HG03025 (cell line): Measurements from ENCODE around the gene SND1.

ENCODE experiments used
- ATAC-seq: cut with Tn5 transposase; IDR thresholded peaks from one replicate; pipeline ENCODE4 v1.9.1; 2021; ENCODE audit warnings: mild to moderate bottlenecking, moderate library complexity; ENCODE audit not compliant: unreplicated experiment, low FRiP score

SND1 gene

DNA sequence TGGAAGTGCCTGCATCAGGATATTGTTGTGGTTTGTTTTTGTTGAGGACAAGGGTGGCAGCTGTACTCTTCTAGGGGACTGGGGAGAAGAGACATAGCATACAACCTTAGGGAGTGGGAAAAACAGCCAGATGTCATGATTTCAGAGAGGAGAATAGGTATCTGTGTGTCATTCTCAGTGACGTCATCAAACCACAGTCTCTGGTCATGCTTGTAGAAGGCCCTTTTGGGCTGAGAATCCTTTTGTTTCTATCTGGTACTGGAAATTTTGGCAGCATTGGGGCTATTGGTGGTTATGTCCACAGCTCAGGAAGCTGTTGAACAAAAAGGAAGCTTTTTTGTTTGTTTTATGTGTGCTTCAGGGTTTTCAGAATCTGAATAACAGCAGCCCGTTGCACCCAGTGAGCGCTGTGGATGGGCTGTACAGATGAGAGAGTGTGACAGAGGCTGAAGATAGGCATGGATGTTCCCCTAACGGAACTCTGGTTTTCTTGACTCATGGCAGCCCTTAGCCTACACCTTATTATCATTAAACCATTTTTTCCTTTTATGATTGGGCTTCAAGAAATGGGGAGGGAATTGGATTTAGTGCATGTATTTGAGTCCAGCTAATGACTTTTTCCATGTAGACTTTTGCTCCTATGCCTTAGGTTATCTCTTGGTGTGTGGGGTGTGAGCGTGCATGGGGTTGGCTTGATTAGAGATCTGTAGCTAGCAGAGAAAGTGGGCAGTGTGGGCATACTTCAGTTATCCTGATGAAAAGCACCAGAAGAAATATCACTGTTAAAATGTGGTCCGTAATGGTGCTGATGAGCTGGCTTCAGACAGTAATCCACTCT is 65.7 kb downstream of the SND1 start:
- ATAC-seq: no peak

DNA sequence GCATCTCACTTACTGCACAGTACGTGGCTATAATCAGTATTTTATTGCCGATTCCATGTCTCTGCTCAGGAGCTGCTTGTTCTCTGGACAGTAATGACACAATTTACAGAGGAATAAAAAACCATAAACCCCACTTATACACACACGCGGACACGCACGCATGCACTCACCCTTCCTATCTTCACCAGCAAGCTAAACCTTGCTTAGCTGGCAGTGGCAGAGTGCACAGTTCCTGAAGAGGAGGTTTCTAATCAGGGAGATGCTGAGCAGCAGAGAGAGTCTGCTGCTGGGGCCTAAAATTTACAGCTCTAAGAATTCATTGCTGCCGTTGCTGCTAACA is 66.3 kb downstream of the SND1 start:
- ATAC-seq: no peak

DNA sequence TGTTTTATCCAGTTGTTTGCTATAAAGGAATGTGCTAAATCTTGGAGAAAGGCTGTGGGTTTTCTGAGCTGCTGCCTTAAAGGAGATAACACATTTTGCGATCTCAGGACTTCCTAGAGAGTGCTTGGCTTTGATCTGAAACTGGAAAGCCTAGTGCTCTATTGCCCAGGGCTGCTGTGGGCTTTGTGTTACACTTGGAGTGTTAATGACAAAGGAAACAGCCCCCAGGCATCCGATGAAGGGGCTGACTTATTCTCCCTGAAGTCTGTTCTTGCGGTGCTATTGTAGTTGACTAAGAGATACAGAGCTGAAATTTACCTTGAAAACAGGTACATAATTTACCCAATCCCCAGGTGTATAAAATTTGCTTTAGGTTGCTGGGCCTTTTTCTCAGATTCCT is 74.5 kb downstream of the SND1 start:
- no peak for ATAC-seq

DNA sequence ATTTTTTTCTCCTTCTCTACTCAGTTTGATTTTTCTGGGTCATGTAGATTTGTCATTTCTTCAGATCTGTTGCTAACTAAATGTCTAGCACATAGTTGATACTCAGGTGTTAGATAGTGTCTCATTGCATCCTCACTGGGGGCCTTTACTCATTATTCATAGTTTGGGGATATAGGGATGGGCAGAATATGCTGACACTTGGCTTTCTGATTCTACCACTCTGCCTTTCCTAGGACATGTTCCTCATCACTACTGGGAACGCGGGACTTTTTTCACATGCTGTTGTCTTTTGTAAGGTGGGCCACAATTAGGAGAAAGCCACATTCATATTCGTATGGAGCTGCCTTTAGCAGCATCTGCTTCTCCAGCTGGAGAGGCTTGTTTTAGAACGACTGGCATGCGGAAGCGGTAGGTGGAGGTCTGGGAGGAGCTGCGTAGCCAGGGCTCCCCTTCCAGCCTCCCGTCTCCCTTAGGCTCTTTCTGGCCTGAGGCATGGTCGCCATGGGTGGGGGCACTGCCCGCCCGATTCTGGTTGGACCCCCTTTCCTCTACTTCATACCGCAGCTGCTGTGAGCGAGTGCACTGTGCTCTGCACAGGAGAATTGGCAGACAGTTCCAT is 78.8 kb downstream of the SND1 start:
- no peak for ATAC-seq

DNA sequence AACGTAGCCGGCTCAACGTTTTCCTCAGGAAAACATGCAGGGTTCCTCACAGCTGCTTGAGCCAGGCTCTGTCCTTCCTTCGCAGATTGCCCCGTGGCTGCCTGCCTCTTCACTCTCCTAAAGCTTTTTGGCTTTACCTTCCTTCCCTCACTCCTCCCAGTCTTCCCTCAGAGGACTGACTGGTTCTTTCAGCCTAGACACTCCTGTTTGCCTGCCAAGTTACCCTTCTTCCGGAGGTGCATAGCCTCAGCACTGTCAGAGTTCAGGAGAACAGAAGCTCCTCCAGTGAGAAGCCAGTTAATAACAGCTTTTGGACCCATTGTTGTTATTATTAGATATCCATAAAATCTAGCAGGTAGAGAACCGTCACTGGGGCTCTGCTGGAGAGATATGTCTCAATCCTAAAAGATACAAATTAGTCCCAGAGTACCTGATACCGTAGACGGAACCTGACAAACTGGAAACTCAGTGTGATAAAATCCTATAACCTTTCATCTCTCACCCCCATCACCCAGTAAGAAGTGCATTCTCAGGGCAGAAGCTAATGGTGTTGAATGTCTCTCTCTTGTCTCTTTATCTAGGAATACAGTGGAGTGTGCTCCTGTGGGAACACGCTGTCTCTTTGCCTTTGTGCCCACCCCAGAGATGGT is 79.6 kb downstream of the SND1 start:
- ATAC-seq: no peak

DNA sequence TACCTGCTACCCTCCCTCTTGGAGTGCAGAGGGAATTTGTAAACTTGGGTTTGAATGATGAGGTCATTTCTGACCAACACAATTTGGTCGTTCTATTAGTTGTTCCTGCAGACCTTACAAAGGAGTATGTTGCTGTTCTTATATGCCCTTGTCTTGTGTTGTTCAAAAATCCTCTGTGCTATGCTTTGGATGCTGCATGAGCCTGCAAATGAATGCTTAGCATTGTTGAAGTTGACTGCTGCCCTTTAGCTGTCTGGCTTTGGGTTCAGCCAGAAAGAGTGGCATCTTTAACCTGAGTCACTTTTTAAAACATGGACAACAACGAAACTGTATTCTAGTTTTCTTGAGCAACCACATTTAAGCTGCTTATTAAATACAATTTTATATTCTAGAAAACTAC is 80.3 kb downstream of the SND1 start:
- no peak for ATAC-seq

DNA sequence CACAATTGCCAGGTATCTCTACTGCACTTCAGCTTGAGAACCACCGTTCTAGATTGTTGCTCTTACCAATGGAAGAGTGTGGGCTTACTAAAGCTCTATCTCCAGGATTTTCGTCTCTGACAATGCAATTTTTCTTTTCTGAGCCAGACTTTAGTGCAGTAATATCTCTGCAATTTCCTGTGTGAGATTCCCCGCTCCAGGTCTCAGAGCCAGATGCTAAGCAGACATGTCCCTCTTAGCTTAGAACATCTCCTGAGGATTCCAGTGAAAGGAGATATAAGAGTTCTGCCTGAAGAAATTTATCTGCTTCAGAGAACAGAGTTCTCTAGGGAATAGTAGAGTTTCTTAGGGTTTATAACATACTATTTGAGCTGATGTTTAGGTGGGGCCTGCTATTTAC is 82.0 kb downstream of the SND1 start:
- ATAC-seq: no peak

DNA sequence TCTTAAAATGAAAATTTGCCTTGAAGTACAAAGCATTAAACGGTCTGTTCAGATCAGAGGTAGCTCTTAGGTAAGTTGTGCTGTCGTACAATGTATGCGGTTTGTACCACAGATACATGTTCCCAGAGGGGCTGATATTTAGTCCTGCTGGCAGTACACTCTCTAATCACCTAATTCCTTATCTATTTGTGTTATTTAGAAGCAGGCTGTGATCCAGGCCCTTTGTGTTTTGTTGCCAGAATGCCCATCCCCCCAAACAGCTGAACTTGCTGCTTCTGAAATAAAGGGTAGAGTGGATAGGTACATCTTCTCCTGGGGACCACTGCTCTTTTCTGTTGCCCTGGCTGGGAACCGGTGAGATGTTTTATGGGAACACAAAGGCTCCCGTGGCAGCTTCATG is 84.5 kb downstream of the SND1 start:
- no peak for ATAC-seq

DNA sequence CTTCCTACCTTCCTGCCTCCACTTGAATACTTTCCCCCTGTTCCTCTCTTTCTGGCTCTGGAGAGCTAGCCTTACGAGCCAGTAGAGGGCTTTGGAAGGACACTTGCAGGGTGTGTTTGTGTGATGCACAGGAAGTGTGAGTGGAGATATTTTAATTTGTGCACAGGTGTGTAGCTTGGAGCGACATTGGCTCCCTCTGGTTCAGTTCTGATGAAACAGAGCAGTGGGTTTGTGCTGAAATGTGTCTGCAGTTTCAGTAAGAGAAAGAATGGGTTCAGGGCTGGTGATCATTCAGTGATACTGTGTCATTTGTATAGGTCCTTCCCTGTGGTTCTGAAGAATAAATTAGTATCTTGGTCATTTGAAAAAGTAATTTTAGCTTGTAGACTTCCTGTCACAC is 86.9 kb downstream of the SND1 start:
- no peak for ATAC-seq

DNA sequence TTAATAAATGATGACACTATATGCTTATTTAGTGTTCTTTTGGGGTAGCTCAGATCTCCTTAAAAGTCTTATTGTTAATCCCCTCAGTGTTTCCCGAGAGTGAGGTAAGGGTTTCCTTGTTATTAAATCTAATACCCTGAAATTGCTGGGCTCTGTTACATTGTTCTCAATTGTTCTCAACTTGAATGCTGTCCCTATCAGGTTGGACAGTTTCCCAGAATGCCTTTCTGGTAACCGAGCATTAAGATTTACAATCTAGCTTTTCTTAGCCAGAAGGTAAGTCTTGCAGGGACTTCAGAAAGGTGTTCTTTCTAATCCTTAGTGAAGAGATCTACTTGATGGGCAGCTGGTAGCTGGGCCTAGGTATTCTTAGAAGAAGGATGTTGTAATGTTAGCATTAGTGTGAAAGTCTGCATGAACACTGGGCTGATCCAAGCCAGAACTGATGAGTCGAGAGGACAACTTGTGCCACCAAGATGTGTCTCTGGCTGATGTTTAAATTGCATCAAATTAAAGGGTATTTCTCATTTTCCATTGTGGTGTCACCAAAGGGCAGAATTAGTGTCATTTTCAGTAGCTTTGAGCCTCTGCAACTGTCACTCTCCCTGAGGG is 89.9 kb downstream of the SND1 start:
- no peak for ATAC-seq

DNA sequence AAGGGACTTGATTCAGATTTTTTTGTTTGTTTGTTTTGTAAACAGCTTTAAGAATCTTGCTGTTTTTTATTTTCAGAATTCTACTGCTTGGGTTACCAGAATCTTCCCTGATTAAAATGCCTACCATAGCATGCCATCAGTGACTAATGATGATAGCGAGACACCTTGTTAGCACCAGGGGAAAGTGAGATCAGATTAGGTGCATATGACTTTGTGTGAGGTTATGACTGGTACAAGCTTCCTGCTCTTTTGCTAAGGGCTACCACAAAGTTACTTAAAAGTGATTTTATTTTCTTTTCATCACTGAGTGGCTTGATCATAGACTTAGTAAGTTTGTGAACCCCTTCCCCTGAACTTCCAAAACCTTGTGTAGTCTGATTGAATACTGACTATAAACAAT is 93.5 kb downstream of the SND1 start:
- no peak for ATAC-seq

DNA sequence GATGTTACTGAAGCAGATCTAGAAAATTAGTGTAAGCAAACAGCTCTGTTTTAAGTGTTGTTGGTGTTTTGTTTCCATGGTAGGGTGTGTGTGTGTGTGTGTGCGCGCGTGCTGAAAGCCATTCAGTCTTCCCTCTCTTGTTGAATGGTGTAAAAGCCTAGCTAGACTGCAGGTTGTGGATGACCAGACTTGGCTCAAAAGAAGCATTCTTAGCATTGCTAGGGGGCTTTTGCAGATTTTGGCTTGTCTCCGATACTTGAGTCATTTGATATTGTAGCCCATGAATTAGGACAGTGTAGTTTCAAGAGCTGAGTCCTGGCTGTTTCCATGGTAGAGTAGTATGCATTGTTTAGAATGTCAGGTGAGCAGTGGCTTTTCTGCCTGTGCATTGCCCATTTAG is 99.1 kb downstream of the SND1 start:
- ATAC-seq: no peak

DNA sequence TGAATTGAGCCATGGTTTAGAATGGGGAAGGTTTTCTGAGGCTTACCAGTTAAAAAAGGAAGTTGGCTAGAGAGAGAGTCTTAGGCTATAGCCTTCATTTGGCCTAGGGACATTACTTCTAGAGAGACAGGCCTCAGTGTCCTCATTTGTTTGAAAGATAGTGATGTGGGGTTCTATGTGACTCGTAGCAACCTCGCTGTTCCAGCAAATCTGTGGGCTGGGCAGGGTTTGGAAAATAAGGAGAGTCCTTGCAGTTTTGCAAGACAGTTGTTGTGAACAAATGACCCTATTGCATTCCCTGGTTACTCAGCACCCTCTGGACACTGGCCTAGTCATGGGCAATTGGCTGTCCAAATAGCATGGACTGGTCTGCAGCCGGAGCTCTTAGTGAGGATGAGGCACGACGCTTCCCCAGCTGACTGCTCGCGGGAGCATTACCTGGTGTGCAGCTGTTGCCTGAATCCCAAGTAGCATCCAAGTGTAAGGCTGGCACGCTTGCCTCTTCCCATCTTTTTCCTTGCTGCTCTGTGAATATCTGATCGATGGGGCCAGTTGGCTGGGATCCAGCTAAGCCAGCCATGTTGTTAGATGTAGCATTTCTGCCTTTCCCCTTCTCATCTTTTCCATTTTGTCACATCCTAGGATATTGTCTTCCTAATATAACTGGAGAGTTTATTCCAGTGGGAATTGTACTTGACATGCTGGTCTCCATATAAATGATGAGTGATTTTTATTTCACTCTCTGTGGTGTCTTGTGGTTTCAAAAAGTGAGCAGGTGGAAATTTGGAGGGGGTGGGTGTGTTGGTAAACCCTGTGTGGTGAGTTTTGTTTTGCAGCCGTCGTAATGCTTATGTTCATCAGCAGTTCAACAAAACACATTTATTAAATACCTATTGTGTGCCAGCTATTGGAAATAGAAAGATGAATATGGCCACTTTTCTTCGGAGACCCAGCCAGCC is 99.8 kb downstream of the SND1 start:
- ATAC-seq: no peak

DNA sequence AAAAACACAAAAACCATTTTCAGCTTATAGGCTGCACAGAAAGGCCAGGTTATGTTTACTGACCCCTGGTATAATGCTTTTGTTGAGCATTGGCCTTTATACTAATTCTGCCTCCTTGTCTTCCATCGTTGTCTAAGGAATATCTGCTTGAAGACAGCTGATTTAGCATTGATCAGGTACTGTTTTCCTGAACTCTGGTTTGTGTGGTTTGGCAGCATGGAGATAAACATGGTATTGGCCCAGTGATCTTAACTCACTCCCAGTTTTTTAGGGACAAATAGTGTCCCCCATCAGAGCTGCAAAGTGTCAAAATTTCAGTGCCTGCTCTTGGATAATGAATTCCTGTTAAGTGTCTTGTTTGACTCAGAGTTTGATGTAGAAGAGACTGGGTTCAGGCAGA is 100.8 kb downstream of the SND1 start:
- no peak for ATAC-seq

DNA sequence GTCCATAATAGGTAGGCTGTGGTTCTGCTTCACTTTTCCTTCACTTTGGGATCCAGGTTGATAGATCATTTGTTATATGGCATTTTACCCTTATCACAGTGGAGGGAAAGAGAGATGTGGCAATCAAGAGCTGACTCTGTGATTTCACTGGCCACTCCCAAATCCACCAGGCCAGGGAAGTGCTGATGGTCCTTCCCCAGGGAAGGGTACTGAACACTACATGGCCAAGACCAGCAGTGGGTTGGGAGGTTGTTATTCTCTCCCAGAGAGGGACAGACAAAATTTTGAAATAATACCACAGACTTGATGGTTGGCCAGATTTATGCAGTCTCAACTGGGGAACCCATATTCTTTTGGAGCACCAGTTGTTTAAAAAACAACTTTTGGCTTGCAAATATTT is 102.5 kb downstream of the SND1 start:
- ATAC-seq: no peak

DNA sequence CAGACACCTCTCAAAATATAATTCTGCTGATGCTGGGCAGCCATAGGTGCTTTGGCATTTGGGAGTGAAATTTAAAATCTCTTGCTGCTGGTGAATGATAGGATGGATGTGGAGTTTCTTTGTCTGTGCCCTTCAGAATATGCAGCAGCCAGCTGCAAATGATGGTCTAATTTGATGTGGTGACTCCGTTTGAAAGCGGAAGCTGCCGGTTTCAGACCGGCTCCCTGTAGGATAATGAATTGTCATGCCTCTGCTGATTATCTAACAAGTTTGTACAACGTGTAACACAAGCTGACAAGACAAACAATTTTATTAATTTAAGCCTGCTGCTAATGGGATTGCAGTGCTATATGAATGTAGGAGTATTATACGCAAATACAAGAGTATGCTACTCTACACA is 103.5 kb downstream of the SND1 start:
- ATAC-seq: no peak

DNA sequence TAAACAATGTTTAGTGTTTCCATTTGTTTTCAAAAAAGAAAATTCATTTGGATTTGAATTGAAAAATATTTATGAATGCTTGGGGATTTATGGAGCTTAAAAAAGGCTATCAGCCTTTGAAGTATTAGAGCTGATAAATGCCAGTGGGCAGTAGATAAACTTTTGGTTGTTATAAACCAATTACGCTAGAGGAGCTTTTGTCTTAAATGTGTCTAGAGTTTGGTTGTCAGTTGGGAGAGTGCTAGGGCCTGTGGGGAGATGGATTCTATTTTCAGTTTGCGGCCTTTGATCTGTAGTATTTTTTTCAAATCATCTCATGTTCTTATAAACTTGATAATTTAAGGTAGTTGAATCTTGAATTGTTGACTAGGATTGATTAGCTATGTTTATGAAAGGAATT is 104.0 kb downstream of the SND1 start:
- ATAC-seq: no peak

DNA sequence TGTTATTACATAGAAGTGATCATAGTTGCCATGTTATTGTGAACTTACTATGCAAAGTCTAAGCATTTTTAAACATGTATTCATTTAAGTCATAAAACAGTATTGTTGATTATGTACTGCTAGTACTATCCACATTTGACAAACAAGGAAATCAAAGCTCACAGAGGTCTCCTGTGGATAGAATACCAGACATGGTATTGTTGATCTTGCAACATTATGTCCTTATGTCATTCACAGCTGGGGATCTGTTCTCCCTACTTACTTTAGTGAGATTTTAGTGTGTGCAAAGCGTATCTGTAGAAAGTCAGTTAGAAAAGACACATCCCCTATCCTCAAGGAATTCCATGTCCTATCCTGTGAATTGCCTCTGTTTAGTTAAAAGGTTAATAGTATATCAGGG is 106.1 kb downstream of the SND1 start:
- ATAC-seq: no peak

DNA sequence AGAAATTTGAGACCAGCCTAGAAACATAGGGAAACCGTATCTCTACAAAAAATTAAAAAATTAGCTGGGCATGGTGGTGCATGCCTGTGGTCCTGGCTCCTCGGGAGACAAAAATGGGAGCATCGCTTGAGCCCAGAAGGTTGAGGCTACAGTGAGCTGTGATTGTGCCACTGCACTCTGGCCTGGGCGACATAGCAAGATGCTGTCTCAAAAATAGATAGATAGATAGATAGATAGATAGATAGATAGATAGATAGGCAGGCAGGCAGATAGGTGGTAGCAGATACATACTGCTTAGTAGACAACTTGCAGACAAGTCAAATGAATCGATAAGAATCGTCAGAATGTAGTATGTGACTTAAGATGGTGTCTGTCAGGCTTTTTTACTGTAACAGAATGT is 106.9 kb downstream of the SND1 start:
- no peak for ATAC-seq

DNA sequence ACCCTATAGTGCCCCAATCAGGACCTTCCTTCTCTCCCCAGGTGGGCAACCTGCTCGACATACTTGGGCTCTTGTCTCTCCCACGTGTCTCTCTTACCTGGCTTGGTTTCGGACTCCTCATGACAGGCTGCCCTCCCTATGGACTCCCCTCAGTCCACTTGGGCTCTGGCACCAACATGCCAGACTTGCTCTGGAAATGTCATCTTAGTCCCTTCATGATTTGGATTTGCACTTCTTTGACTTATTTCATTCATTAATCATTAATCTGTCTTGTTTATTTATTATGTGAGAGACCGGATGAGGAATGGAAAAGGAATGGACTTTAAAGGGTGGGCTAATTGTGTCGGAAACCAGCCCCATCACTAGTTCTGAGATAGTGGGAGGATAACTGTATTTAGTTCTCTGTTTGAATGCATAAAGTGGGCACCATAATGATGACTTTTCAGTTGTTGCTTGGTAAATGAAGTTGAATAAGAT is 108.0 kb downstream of the SND1 start:
- no peak for ATAC-seq
